Neural progenitor cell (in vitro differentiated cells): ENCODE measurements around the gene LMO1.

Experiments used
- CTCF ChIP-seq: fragments of 200-600 bp; sonication (generic); IDR thresholded peaks from 2 replicates; pipeline ENCODE4 v1.5.1; 2017; ENCODE audit warnings: antibody characterized with exemption, mild to moderate bottlenecking
- EZH2 ChIP-seq: fragments of 200-600 bp; sonication (generic); IDR thresholded peaks from 2 replicates; pipeline ENCODE4 v1.6.1; 2017; ENCODE audit warnings: antibody characterized with exemption, mild to moderate bottlenecking, moderate library complexity

- TF ChIP-seq CTCF, result no peak
- TF ChIP-seq EZH2, result no peak
These were observed 59.7 kb downstream of the LMO1 start for GRCh38 chr11:8204025-8204424.
